Spleen (tissue), 7 donors: ENCODE measurements around the gene RPS23.

Experiments
- POLR2A ChIP-seq, 3 donors: fragments of 450-650 bp; IDR thresholded peaks; one replicate each; pipeline ENCODE4 v1.5.1; 2017; ENCODE audit warnings: antibody characterized with exemption in 3 of 3, mild to moderate bottlenecking in 1 of 3
- TF ChIP-seq, protein P1 (sequence below), 11 experiments: fragments of 200-600 bp in 7 of 11; fragments of 450-650 bp in 4 of 11; sonication (generic) in 4 of 11; IDR thresholded peaks in 8 of 11; conservative IDR thresholded peaks in 3 of 11; 1 replicate in 7 of 11; 2 replicates in 4 of 11; pipeline versions ENCODE4 v1.4.0 to v1.8.0; 2016 to 2021; ENCODE audit warnings: antibody characterized with exemption in 11 of 11, inconsistent platforms in 4 of 11, mild to moderate bottlenecking in 1 of 11
- donor health status: DM: no; HTN: no; CAD: no; lungs with moderate emphysema.
- donor health status: DM: no; HTN: no; CAD: no.
- donor health status: DM: no; HTN: no; CAD: no.

- TF ChIP-seq, protein P1, sequence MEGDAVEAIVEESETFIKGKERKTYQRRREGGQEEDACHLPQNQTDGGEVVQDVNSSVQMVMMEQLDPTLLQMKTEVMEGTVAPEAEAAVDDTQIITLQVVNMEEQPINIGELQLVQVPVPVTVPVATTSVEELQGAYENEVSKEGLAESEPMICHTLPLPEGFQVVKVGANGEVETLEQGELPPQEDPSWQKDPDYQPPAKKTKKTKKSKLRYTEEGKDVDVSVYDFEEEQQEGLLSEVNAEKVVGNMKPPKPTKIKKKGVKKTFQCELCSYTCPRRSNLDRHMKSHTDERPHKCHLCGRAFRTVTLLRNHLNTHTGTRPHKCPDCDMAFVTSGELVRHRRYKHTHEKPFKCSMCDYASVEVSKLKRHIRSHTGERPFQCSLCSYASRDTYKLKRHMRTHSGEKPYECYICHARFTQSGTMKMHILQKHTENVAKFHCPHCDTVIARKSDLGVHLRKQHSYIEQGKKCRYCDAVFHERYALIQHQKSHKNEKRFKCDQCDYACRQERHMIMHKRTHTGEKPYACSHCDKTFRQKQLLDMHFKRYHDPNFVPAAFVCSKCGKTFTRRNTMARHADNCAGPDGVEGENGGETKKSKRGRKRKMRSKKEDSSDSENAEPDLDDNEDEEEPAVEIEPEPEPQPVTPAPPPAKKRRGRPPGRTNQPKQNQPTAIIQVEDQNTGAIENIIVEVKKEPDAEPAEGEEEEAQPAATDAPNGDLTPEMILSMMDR (IDR thresholded peaks at IDR 0.05 in 8 of 11, conservative IDR thresholded peaks at IDR 0.05 in 3 of 11): no peak
- no peak for TF ChIP-seq POLR2A (IDR thresholded peaks at IDR 0.05)
Observed at GRCh38 chr5:82325155-82325554, 47.0 kb upstream of the RPS23 start.
